GM18517 (cell line): ENCODE results near the gene TNFSF4.
"Not testable (repeated sequence)": the region's sequence is repeated elsewhere in the genome, so short reads cannot be mapped to it uniquely, and the experiment has no call there.

Experiments used
- ATAC-seq: cut with Tn5 transposase; IDR thresholded peaks from one replicate; pipeline ENCODE4 v1.9.1; 2021; ENCODE audit warnings: mild to moderate bottlenecking, moderate library complexity; ENCODE audit not compliant: unreplicated experiment

The TNFSF4 gene

GRCh38 chr1:173206816-173207568 lies at the start of gene TNFSF4:
TSS of gene TNFSF4 (minus strand) at chr1:173207331. CDS start at chr1:173207176, 155 bp downstream.
- ATAC-seq = no peak

GRCh38 chr1:173255214-173255813 lies 48.2 kb upstream of the TNFSF4 start:
- ATAC-seq = no peak

GRCh38 chr1:173253046-173253445 lies 45.9 kb upstream of the TNFSF4 start:
- ATAC-seq = no peak

- ATAC-seq = no peak
These were observed 42.2 kb upstream of the TNFSF4 start for GRCh38 chr1:173249349-173249748.

- ATAC-seq = no peak
These were observed 41.3 kb upstream of the TNFSF4 start for GRCh38 chr1:173248247-173248940.

- ATAC-seq = no peak
These were observed 38.8 kb upstream of the TNFSF4 start for GRCh38 chr1:173245892-173246291.

- ATAC-seq = no peak
These were observed 36.2 kb upstream of the TNFSF4 start for GRCh38 chr1:173243300-173243699.

- no peak for ATAC-seq
These were observed 34.6 kb upstream of the TNFSF4 start for GRCh38 chr1:173241528-173242347.

GRCh38 chr1:173240609-173241008 lies 33.5 kb upstream of the TNFSF4 start:
- no peak for ATAC-seq

GRCh38 chr1:173239058-173239457 lies 31.9 kb upstream of the TNFSF4 start:
- no peak for ATAC-seq

GRCh38 chr1:173234899-173235298 lies 27.8 kb upstream of the TNFSF4 start:
- ATAC-seq = no peak

- ATAC-seq = not testable (repeated sequence)
These were observed 27.3 kb upstream of the TNFSF4 start for GRCh38 chr1:173234434-173234833.

GRCh38 chr1:173229031-173229430 lies 21.9 kb upstream of the TNFSF4 start:
- not testable (repeated sequence) for ATAC-seq

GRCh38 chr1:173224949-173225348 lies 17.8 kb upstream of the TNFSF4 start:
- ATAC-seq = no peak

- ATAC-seq = no peak
These were observed 17.3 kb upstream of the TNFSF4 start for GRCh38 chr1:173224280-173224892.

GRCh38 chr1:173223031-173223380 lies 15.9 kb upstream of the TNFSF4 start:
- ATAC-seq = no peak

GRCh38 chr1:173222149-173223030 lies 15.3 kb upstream of the TNFSF4 start:
- no peak for ATAC-seq

- ATAC-seq = no peak
These were observed 13.0 kb upstream of the TNFSF4 start for GRCh38 chr1:173220157-173220556.

GRCh38 chr1:173213665-173214064 lies 6.5 kb upstream of the TNFSF4 start:
- ATAC-seq = no peak
